GM12878 (cell line): ENCODE measurements around the gene EI24. TPM values are rescaled to one million over a fixed set of nuclear protein-coding genes. Genes with fewer than 3 reads are reported as not detected.

ENCODE experiments used
- ATAC-seq: fragments of 200-7000 bp; cut with Tn5 transposase; 3 replicates; pipeline ENCODE4 v1.9.1; 2020; ENCODE audit warnings: mild to moderate bottlenecking, moderate library complexity
- BruUV-seq: library from RNA; stranded (reverse); fragments of 400-500 nt; replicated peaks from 2 replicates; lab custom pipeline; 2021; lab: Mats Ljungman, UMichigan
- CTCF ChIA-PET: fragments of 300-600 bp; sonication (Branson Sonifier 250); formaldehyde crosslinking; extraction: SDS; loops from one replicate; lab custom pipeline; 2021; ENCODE audit warnings: inconsistent platforms; lab: Yijun Ruan, JAX
- POLR2A ChIA-PET: fragments of 350-600 bp; formaldehyde crosslinking; extraction: SDS; loops from one replicate; lab custom pipeline; 2021; ENCODE audit warnings: inconsistent platforms; lab: Charles Lee
- RAD21 ChIA-PET: fragments of 300-600 bp; sonication (Branson Sonifier 250); formaldehyde crosslinking; loops from one replicate; lab custom pipeline; 2023; ENCODE audit warnings: antibody characterized with exemption; ENCODE audit not compliant: unreplicated experiment; lab: Charles Lee
- SMC1A ChIA-PET: fragments of 300-600 bp; sonication (Branson Sonifier 250); formaldehyde crosslinking; loops from one replicate; lab custom pipeline; 2023; ENCODE audit not compliant: unreplicated experiment, uncharacterized antibody; lab: Charles Lee
- DNase-seq: peaks from one replicate; pipeline ENCODE4 v3.0.0-alpha.2; 2011; ENCODE audit warnings: low read depth, low spot score
- FAIRE-seq: peaks from 3 replicates; lab custom pipeline; 2011; peaks lifted over from hg19 to GRCh38; lab: Jason Lieb, UNC
- H2AFZ ChIP-seq: 2 replicates; pipeline ENCODE4 v1.6.0; 2011; ENCODE audit warnings: low read depth, low read length, control low read depth; ENCODE audit not compliant: control insufficient read depth
- H3K27ac ChIP-seq: 2 replicates; pipeline ENCODE4 v1.5.1; 2011; ENCODE audit warnings: control low read depth; ENCODE audit not compliant: control insufficient read depth, insufficient read depth
- H3K27me3 ChIP-seq, 2 experiments: replicated peaks in 1 of 2; 2 replicates each; pipeline versions ENCODE4 v1.6.0 to v1.6.1; 2011; ENCODE audit warnings: low read length in 1 of 2; ENCODE audit not compliant: control insufficient read depth in 2 of 2, insufficient read depth in 2 of 2
- H3K36me3 ChIP-seq, 2 experiments: 2 replicates each; pipeline ENCODE4 v1.5.1; 2011; ENCODE audit warnings: low read length in 1 of 2; ENCODE audit not compliant: control insufficient read depth in 2 of 2, insufficient read depth in 2 of 2
- H3K4me1 ChIP-seq: 2 replicates; pipeline ENCODE4 v1.6.1; 2011; ENCODE audit warnings: mild to moderate bottlenecking, low read length, moderate library complexity, mixed read lengths; ENCODE audit not compliant: control insufficient read depth, insufficient read depth
- H3K4me2 ChIP-seq: 2 replicates; pipeline ENCODE4 v1.6.0; 2011; ENCODE audit warnings: control low read depth; ENCODE audit not compliant: control insufficient read depth, insufficient read depth
- H3K4me3 ChIP-seq: fragments of 200-600 bp; sonication (generic); 2 replicates; pipeline ENCODE4 v1.5.1; 2016
- H3K79me2 ChIP-seq: 2 replicates; pipeline ENCODE4 v1.6.0; 2011; ENCODE audit warnings: low read length; ENCODE audit not compliant: control insufficient read depth, insufficient read depth
- H3K9ac ChIP-seq: 2 replicates; pipeline ENCODE4 v1.8.0; 2011; ENCODE audit warnings: low read length, control low read depth, mixed read lengths; ENCODE audit not compliant: control insufficient read depth, insufficient read depth
- H3K9me3 ChIP-seq: replicated peaks from 3 replicates; pipeline ENCODE4 v1.5.1; 2011; ENCODE audit warnings: mild to moderate bottlenecking, low read length; ENCODE audit not compliant: control insufficient read depth, insufficient read depth
- H4K20me1 ChIP-seq: 2 replicates; pipeline ENCODE4 v1.6.0; 2011; ENCODE audit not compliant: control insufficient read depth, insufficient read depth
- BMI1 ChIP-seq: fragments of 450-650 bp; IDR thresholded peaks from 2 replicates; pipeline ENCODE4 v1.6.1; 2016; ENCODE audit warnings: mild to moderate bottlenecking, moderate library complexity, borderline replicate concordance
- CEBPZ ChIP-seq: fragments of 150-350 bp; IDR thresholded peaks from 2 replicates; pipeline ENCODE4 v1.6.1; 2016; ENCODE audit warnings: low read depth, low read length
- HDAC6 ChIP-seq: fragments of 200-600 bp; sonication (generic); IDR thresholded peaks from one replicate; pipeline ENCODE4 v1.8.0; 2017; ENCODE audit warnings: antibody characterized with exemption; ENCODE audit not compliant: unreplicated experiment
- ZNF384 ChIP-seq: IDR thresholded peaks from 2 replicates; pipeline ENCODE4 v1.6.1; 2012; ENCODE audit warnings: low read depth, mild to moderate bottlenecking, low read length, improper control_type of control experiment, borderline replicate concordance
- WGBS: methylation state at CpG from one replicate; pipeline ENCODE4 v1.1.6; 2016; ENCODE audit warnings: low lambda C conversion rate; ENCODE audit not compliant: insufficient replicate concordance, insufficient coverage; ENCODE audit errors: missing lambda C conversion rate; 5-methylcytosine and 5-hydroxymethylcytosine counted together
- in situ Hi-C: fragments of 300-500 bp; cut with MboI; formaldehyde crosslinking; loops from 9 replicates; pipeline ENCODE4 v1.14.3; 2018; ENCODE audit warnings: mixed read lengths
- intact Hi-C: fragments of 100-400 bp; cut with micrococcal nuclease; formaldehyde crosslinking; loops from one replicate; pipeline ENCODE4 v1.14.2; 2022; ENCODE audit not compliant: unreplicated experiment
- polyA plus RNA-seq, 11 experiments: library from polyadenylated mRNA; depleted of rRNA in 4 of 11; unstranded in 6 of 11; stranded (reverse) in 5 of 11; fragments of >200 nt; fragmentation: Nextera tagmentation in 4 of 11; fragmentation: Illumina TruSeq in 1 of 11; extraction: Ambion mirVana in 4 of 11; extraction: Trizol in 1 of 11; gene quantifications; 1 replicate in 1 of 11; 2 replicates in 10 of 11; pipeline versions ENCODE4 v1.2.1 to v1.2.3, GENCODE V29; 2011 to 2016; ENCODE audit warnings: inconsistent platforms in 2 of 11, missing spikeins in 2 of 11, low read depth in 1 of 11
- total RNA-seq, 4 experiments: library from RNA; depleted of rRNA in 3 of 4; stranded (reverse); fragments of >200 nt in 3 of 4; fragmentation: Illumina TruSeq in 1 of 4; extraction: Trizol in 1 of 4; gene quantifications; 2 replicates each; pipeline versions ENCODE4 v1.2.1 to v1.2.3, GENCODE V29; 2013 to 2021

The EI24 gene
- total and polyA plus RNA-seq, 10 of the 15 experiments (the other 5 are each of a cell fraction or from before 2014, with no cell fraction given): 20.3 to 127 (median 70.4) TPM

- Histone ChIP-seq H3K27me3 (no peaks in the 10 kb centered on the region), H3K4me2 (no peak overlapping the region), H3K4me1 (no peaks in the 10 kb centered on the region), H3K79me2 (no peaks in the 10 kb centered on the region), H3K36me3 (no peaks in the 10 kb centered on the region), H4K20me1 (no peaks in the 10 kb centered on the region), H2AFZ (no peak overlapping the region), H3K27ac (no peak overlapping the region), H3K9ac (no peak overlapping the region), H3K9me3 (peaks cover 20% of the 10 kb centered on the region), H3K4me3 (no peak overlapping the region)
- ChIA-PET RAD21 (no interaction called here), POLR2A (no interaction called here), CTCF (interaction anchor here (0.7 kb wide), 1 partner anchor 18 kb away, joined by 3 read pairs; no protein-coding TSS in a partner anchor), SMC1A (no interaction called here)
- FAIRE-seq (no peak), DNase-seq (no peak), ATAC-seq (no peak)
- intact Hi-C loops (no loop called here), in situ Hi-C loops (no loop called here)
- no TSS peak for BruUV-seq
- 56% methylated on average over 1 of the region's 1 CpG for WGBS
- TF ChIP-seq CEBPZ (no peak), BMI1 (no peak), HDAC6 (no peak), ZNF384 (no peak)
Measured at GRCh38 chr11:125550780-125551179, 18.5 kb upstream of the EI24 start.
